Ovary (tissue), 3 donors: Measurements from ENCODE around the gene SPANXA1.
"Not testable (repeated sequence)": the region's sequence is repeated elsewhere in the genome, so short reads cannot be mapped to it uniquely, and the experiment has no call there.

ENCODE experiments used
- EP300 ChIP-seq: sonication (generic); formaldehyde crosslinking; IDR thresholded peaks from one replicate; pipeline ENCODE4 v1.6.1; 2017; ENCODE audit warnings: antibody characterized with exemption
- POLR2A ChIP-seq: fragments of 450-650 bp; IDR thresholded peaks from one replicate; pipeline ENCODE4 v1.6.1; 2017; ENCODE audit warnings: antibody characterized with exemption, mild to moderate bottlenecking, moderate library complexity
- TF ChIP-seq, protein P1 (sequence below), 3 donors: fragments of 450-650 bp in 2 of 3; fragments of 200-600 bp in 1 of 3; IDR thresholded peaks; one replicate each; pipeline versions ENCODE4 v1.5.1 to v1.8.0; 2016 to 2022; ENCODE audit warnings: antibody characterized with exemption in 3 of 3, mild to moderate bottlenecking in 1 of 3
- donor health status: DM: no; HTN: no; CAD: no.

DNA sequence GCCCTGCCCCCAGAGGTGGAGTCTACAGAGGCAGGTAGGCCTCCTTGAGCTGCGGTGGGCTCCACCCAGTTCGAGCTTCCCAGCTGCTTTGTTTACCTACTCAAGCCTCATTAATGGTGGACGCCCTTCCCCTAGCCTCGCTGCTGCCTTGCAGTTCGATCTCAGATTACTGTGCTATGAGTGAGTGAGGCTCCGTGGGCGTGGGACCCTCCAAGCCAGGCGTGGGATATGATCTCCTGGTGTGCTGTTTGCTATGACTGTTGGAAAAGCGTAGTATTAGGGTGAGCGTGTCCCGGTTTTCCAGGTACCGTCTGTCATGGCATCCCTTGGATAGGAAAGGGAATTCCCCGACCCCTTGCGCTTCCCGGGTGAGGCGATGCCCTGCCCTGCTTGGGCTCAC lies 42.0 kb downstream of the SPANXA1 start:
- not testable (repeated sequence) for TF ChIP-seq POLR2A, EP300
- TF ChIP-seq, protein P1, sequence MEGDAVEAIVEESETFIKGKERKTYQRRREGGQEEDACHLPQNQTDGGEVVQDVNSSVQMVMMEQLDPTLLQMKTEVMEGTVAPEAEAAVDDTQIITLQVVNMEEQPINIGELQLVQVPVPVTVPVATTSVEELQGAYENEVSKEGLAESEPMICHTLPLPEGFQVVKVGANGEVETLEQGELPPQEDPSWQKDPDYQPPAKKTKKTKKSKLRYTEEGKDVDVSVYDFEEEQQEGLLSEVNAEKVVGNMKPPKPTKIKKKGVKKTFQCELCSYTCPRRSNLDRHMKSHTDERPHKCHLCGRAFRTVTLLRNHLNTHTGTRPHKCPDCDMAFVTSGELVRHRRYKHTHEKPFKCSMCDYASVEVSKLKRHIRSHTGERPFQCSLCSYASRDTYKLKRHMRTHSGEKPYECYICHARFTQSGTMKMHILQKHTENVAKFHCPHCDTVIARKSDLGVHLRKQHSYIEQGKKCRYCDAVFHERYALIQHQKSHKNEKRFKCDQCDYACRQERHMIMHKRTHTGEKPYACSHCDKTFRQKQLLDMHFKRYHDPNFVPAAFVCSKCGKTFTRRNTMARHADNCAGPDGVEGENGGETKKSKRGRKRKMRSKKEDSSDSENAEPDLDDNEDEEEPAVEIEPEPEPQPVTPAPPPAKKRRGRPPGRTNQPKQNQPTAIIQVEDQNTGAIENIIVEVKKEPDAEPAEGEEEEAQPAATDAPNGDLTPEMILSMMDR (IDR thresholded peaks at IDR 0.05) = not testable (repeated sequence)
